K562 (cell line): ENCODE measurements around the gene GPR162. TPM values are rescaled to one million over a fixed set of nuclear protein-coding genes. Genes with fewer than 3 reads are reported as not detected.

ENCODE experiments used
- ATAC-seq: fragments of 200-7000 bp; cut with Tn5 transposase; 3 replicates; pipeline ENCODE4 v1.9.1; 2020; ENCODE audit warnings: moderate library complexity
- BruUV-seq: library from RNA; stranded (reverse); fragments of 400-500 nt; replicated peaks from 2 replicates; lab custom pipeline; 2021; lab: Mats Ljungman, UMichigan
- CTCF ChIA-PET: fragments of 300-600 bp; formaldehyde crosslinking; extraction: SDS; loops from one replicate; lab custom pipeline; 2021; ENCODE audit warnings: low intra/inter-chr PET ratio; lab: Yijun Ruan, JAX
- POLR2A ChIA-PET: fragments of 300-600, 350-650 bp; sonication (Branson Sonifier 250); formaldehyde crosslinking; extraction: SDS; loops from one replicate; lab custom pipeline; 2021; ENCODE audit warnings: antibody characterized with exemption, inconsistent platforms; lab: Yijun Ruan, JAX
- DNase-seq, 4 experiments: peaks; one replicate each; pipeline versions ENCODE4 v3.0.0 to v3.0.0-alpha.2; 2011 to 2018; ENCODE audit warnings: low spot score in 3 of 4, mixed read lengths in 3 of 4; ENCODE audit errors: extremely low read depth in 1 of 4
- FAIRE-seq: peaks from 2 replicates; lab custom pipeline; 2011; peaks lifted over from hg19 to GRCh38; lab: Jason Lieb, UNC
- H2AFZ ChIP-seq: 2 replicates; pipeline ENCODE4 v1.6.0; 2011; ENCODE audit warnings: low read depth, low read length, control low read depth, inconsistent platforms
- H3K27ac ChIP-seq: fragments of 200-600 bp; 3 replicates; pipeline ENCODE4 v1.8.0; 2011; ENCODE audit warnings: low read depth, mild to moderate bottlenecking, control low read depth, inconsistent platforms, low read length, moderate library complexity, mixed read lengths; ENCODE audit errors: extremely low read depth
- H3K27me3 ChIP-seq, 2 experiments: fragments of 300-600 bp in 1 of 2; 2 replicates in 1 of 2; 3 replicates in 1 of 2; pipeline versions ENCODE4 v1.6.0 to v1.8.0; 2011; ENCODE audit warnings: inconsistent platforms in 2 of 2, low read length in 2 of 2, mild to moderate bottlenecking in 1 of 2, mixed read lengths in 1 of 2, moderate library complexity in 1 of 2; ENCODE audit not compliant: control insufficient read depth in 2 of 2, insufficient read depth in 2 of 2
- H3K36me3 ChIP-seq: fragments of 300-600 bp; 3 replicates; pipeline ENCODE4 v1.8.0; 2011; ENCODE audit warnings: mild to moderate bottlenecking, low read length, inconsistent platforms; ENCODE audit not compliant: control insufficient read depth, insufficient read depth
- H3K4me1 ChIP-seq, 2 experiments: fragments of 200-600 bp in 1 of 2; replicated peaks in 1 of 2; 2 replicates in 1 of 2; 3 replicates in 1 of 2; pipeline versions ENCODE4 v1.5.1 to v1.8.0; 2011; ENCODE audit warnings: inconsistent platforms in 2 of 2, low read length in 2 of 2, mild to moderate bottlenecking in 1 of 2, mixed read lengths in 1 of 2, moderate library complexity in 1 of 2; ENCODE audit not compliant: control insufficient read depth in 2 of 2, insufficient read depth in 2 of 2
- H3K4me2 ChIP-seq: 2 replicates; pipeline ENCODE4 v1.6.1; 2011; ENCODE audit warnings: low read length, control low read depth, inconsistent platforms, mixed read lengths; ENCODE audit not compliant: insufficient read depth
- H3K4me3 ChIP-seq: fragments of 200-600 bp; sonication (generic), shearing (Covaris generic); 2 replicates; pipeline ENCODE4 v1.5.1; 2016; ENCODE audit warnings: control low read depth, inconsistent platforms
- H3K79me2 ChIP-seq: fragments of 200-600 bp; 3 replicates; pipeline ENCODE4 v1.8.0; 2011; ENCODE audit warnings: low read length, inconsistent platforms; ENCODE audit not compliant: control insufficient read depth, insufficient read depth
- H3K9ac ChIP-seq, 2 experiments: 2 replicates each; pipeline versions ENCODE4 v1.6.0 to v1.6.1; 2011; ENCODE audit warnings: low read depth in 2 of 2, low read length in 2 of 2, control low read depth in 1 of 2, inconsistent platforms in 1 of 2, mild to moderate bottlenecking in 1 of 2, mixed read lengths in 1 of 2; ENCODE audit not compliant: insufficient read depth in 1 of 2
- H3K9me1 ChIP-seq: one replicate; pipeline ENCODE4 v1.6.0; 2011; ENCODE audit warnings: inconsistent platforms, mild to moderate bottlenecking, low read length, moderate library complexity; ENCODE audit not compliant: control insufficient read depth, insufficient read depth
- H3K9me3 ChIP-seq: replicated peaks from 2 replicates; pipeline ENCODE4 v1.5.1; 2011; ENCODE audit warnings: low read depth, low read length, inconsistent platforms; ENCODE audit not compliant: control insufficient read depth, insufficient read depth
- H4K20me1 ChIP-seq: replicated peaks from 2 replicates; pipeline ENCODE4 v1.6.1; 2011; ENCODE audit warnings: low read length, inconsistent platforms, mixed read lengths; ENCODE audit not compliant: control insufficient read depth, insufficient read depth
- CC2D1A ChIP-seq: fragments of 450-650 bp; IDR thresholded peaks from 2 replicates; pipeline ENCODE4 v1.6.1; 2017; ENCODE audit warnings: mild to moderate bottlenecking
- CREB5 ChIP-seq: fragments of 250-450 bp; sonication (Bioruptor Pico); IDR thresholded peaks from 2 replicates; pipeline ENCODE4 v1.5.0; 2020; ENCODE audit warnings: mild to moderate bottlenecking
- ELF2 ChIP-seq: fragments of 250-450 bp; sonication (Bioruptor Pico); IDR thresholded peaks from 2 replicates; pipeline ENCODE4 v1.5.0; 2021; ENCODE audit warnings: mild to moderate bottlenecking
- FOXA1 ChIP-seq: fragments of 450-650 bp; IDR thresholded peaks from 2 replicates; pipeline ENCODE4 v1.6.1; 2016; ENCODE audit warnings: mild to moderate bottlenecking, borderline replicate concordance
- HCFC1 ChIP-seq: IDR thresholded peaks from 2 replicates; pipeline ENCODE4 v1.6.1; 2012; ENCODE audit warnings: low read depth, low read length, improper control_type of control experiment
- KDM1A ChIP-seq, 2 experiments: fragments of 450-650 bp; IDR thresholded peaks; 2 replicates each; pipeline ENCODE4 v1.6.1; 2016; ENCODE audit warnings: mild to moderate bottlenecking in 2 of 2
- MAFG ChIP-seq: fragments of 450-650 bp; conservative IDR thresholded peaks from 2 replicates; pipeline ENCODE4 v1.6.1; 2016; ENCODE audit warnings: missing genetic modification characterization, missing compliant biosample characterization
- MIER1 ChIP-seq: fragments of 450-650 bp; IDR thresholded peaks from 2 replicates; pipeline ENCODE4 v1.6.1; 2016; ENCODE audit warnings: antibody characterized with exemption, mild to moderate bottlenecking, low read depth
- RCOR1 ChIP-seq, 2 experiments: IDR thresholded peaks; 2 replicates each; pipeline ENCODE4 v1.6.1; 2012; ENCODE audit warnings: low read depth in 2 of 2, low read length in 2 of 2, borderline replicate concordance in 1 of 2, improper control_type of control experiment in 1 of 2
- SRF ChIP-seq, 2 experiments: fragments of 250-450, 450-650 bp in 1 of 2; sonication (Bioruptor Pico) in 1 of 2; sonication (generic) in 1 of 2; formaldehyde crosslinking; IDR thresholded peaks; 2 replicates each; pipeline versions ENCODE4 v1.5.0 to v1.5.1; 2020 to 2022; ENCODE audit warnings: mild to moderate bottlenecking in 1 of 2, missing genetic modification reagents in 1 of 2
- TEAD1 ChIP-seq, 2 experiments: fragments of 450-650 bp in 1 of 2; sonication (generic) in 1 of 2; formaldehyde crosslinking; IDR thresholded peaks; 2 replicates each; pipeline versions ENCODE4 v1.4.0 to v1.8.0; 2020 to 2022; ENCODE audit warnings: mild to moderate bottlenecking in 2 of 2, missing genetic modification reagents in 1 of 2
- VEZF1 ChIP-seq: fragments of 200-800 bp; sonication (Bioruptor generic); IDR thresholded peaks from 2 replicates; pipeline ENCODE4 v1.6.1; 2017; ENCODE audit warnings: missing genetic modification characterization, missing compliant biosample characterization
- ZNF280B ChIP-seq: fragments of 250-450 bp; sonication (Bioruptor Pico); IDR thresholded peaks from 2 replicates; pipeline ENCODE4 v1.5.1; 2021; ENCODE audit warnings: mild to moderate bottlenecking
- ZNF76 ChIP-seq: fragments of 250-450 bp; sonication (Bioruptor Pico); IDR thresholded peaks from 2 replicates; pipeline ENCODE4 v1.4.0; 2020; ENCODE audit warnings: mild to moderate bottlenecking, moderate library complexity, borderline replicate concordance
- WGBS: fragments of 100-300 bp; shearing (Covaris generic); methylation state at CpG from one replicate; pipeline ENCODE4 v1.1.6; 2016; ENCODE audit warnings: low coverage, mixed read lengths; ENCODE audit not compliant: insufficient coverage; ENCODE audit errors: missing lambda C conversion rate; 5-methylcytosine and 5-hydroxymethylcytosine counted together
- in situ Hi-C: fragments of 300-500 bp; cut with MboI; formaldehyde crosslinking; loops from 4 replicates; pipeline ENCODE4 v1.15.0; 2018; ENCODE audit warnings: inconsistent platforms, mixed read lengths
- intact Hi-C: fragments of 100-400 bp; cut with micrococcal nuclease; formaldehyde crosslinking; loops from 2 replicates; pipeline ENCODE4 v1.14.2; 2022
- polyA plus RNA-seq, 8 experiments: library from polyadenylated mRNA; depleted of rRNA in 4 of 8; stranded (reverse) in 5 of 8; unstranded in 3 of 8; fragments of >200 nt; fragmentation: Nextera tagmentation in 2 of 8; fragmentation: Illumina TruSeq in 1 of 8; extraction: Ambion mirVana in 2 of 8; extraction: Trizol in 1 of 8; gene quantifications; 2 replicates each; pipeline versions ENCODE4 v1.2.1 to v1.2.3, GENCODE V29; 2011 to 2014; ENCODE audit warnings: inconsistent platforms in 1 of 8, missing spikeins in 1 of 8
- total RNA-seq, 7 experiments: library from RNA; depleted of rRNA in 6 of 7; stranded (reverse); fragments of >200 nt in 6 of 7; fragmentation: Illumina TruSeq in 2 of 7; extraction: Trizol in 2 of 7; gene quantifications; 2 replicates each; pipeline versions ENCODE4 v1.2.1 to v1.2.3, GENCODE V29; 2011 to 2021; ENCODE audit warnings: low replicate concordance in 1 of 7

Gene GPR162
- total and polyA plus RNA-seq, 9 of the 15 experiments (the other 6 are each of a cell fraction or from before 2014, with no cell fraction given) = 0.65 to 1.8 (median 1.1) TPM; not detected in 2

- H3K4me2 ChIP-seq = no peak overlapping the region
- peaks cover 19 to 58% of the 10 kb centered on the region in 2 experiments; a peak in 4 of 5 replicates for H3K4me1 ChIP-seq
- 8% methylated on average over 12 of the region's 19 CpGs for WGBS
- peak; percentile 79 for ATAC-seq
- H3K36me3 ChIP-seq = peaks cover 9% of the 10 kb centered on the region; the same call in 1 of the 3 replicates
- intact Hi-C loops (loop anchor here (1.0 to 10.0 kb wide), 6 partner anchors 48 to 271 kb away; partner anchors contain the start of genes IFFO1, MLF2 and ZNF384), in situ Hi-C loops (no loop called here)
- H3K79me2 ChIP-seq = peaks cover 24% of the 10 kb centered on the region
- no peak overlapping the region for H3K27ac ChIP-seq
- no TSS peak for BruUV-seq
- H3K4me3 ChIP-seq = no peak overlapping the region
- ChIA-PET CTCF (interaction anchor here (0.5 to 1.9 kb wide), 5 partner anchors 58 to 258 kb away, joined by 3 to 15 read pairs (median 5); partner anchors contain the start of gene MLF2), POLR2A (no interaction called here)
- no peaks in the 10 kb centered on the region for H3K9me1 ChIP-seq
- DNase-seq = peak; percentile 75 to 84 (median 81)
- no peak overlapping the region; a peak in 1 of 4 replicates for H3K9ac ChIP-seq
- 0 out of 2 replicates have a peak overlapping the region, but pooled peaks have one; percentile 25 for H2AFZ ChIP-seq
- H3K9me3 ChIP-seq = no peaks in the 10 kb centered on the region
- H3K27me3 ChIP-seq = peaks cover 0 to 4% of the 10 kb centered on the region in 2 experiments; a peak in 2 of 5 replicates
- peak; percentile 90 for FAIRE-seq
- H4K20me1 ChIP-seq = no peaks in the 10 kb centered on the region
- TF ChIP-seq KDM1A (IDR thresholded peaks at IDR 0.05) = peak in 1 of 2 experiments; percentile 41; a peak in 1 of 4 replicates
- peak; percentile 41; the same call in 1 of the 2 replicates for TF ChIP-seq VEZF1
- TF ChIP-seq ZNF280B (CRISPR knock-in tag) = no peak
- no peak for TF ChIP-seq MAFG
- peak; percentile 62; the same call in 1 of the 2 replicates for TF ChIP-seq CC2D1A
- TF ChIP-seq SRF (CRISPR knock-in tag; IDR thresholded peaks at IDR 0.05) = peak in 1 of 2 experiments; percentile 54; a peak in 1 of 4 replicates
- TF ChIP-seq RCOR1 (IDR thresholded peaks at IDR 0.05; ENCODE audit: borderline replicate concordance in 1 of 2, low read depth in 2 of 2, low read length in 2 of 2) = peak; percentile 28 to 63; a peak in 2 of 4 replicates
- no peak for TF ChIP-seq CREB5 (CRISPR knock-in tag)
- 0 out of 2 replicates have a peak, but pooled peaks have one; percentile 20 for TF ChIP-seq HCFC1
- TF ChIP-seq TEAD1 (CRISPR knock-in tag; IDR thresholded peaks at IDR 0.05) = peak; percentile 21 to 45; a peak in 1 of 4 replicates
- TF ChIP-seq ELF2 = no peak
- TF ChIP-seq FOXA1 = no peak
- TF ChIP-seq MIER1 = no peak
- no peak for TF ChIP-seq ZNF76
These were observed 3.9 kb downstream of the GPR162 start for GRCh38 chr12:6825398-6826124.
